Endodermal cell (in vitro differentiated cells): ENCODE data around the gene ALDH1L1. TPM values are rescaled to one million over a fixed set of nuclear protein-coding genes. Genes with fewer than 3 reads are reported as not detected.

Source experiments
- DNase-seq: peaks from one replicate; pipeline ENCODE4 v3.0.0-alpha.2; 2017
- H3K27ac ChIP-seq: 2 replicates; pipeline ENCODE4 v1.5.1; 2013; ENCODE audit warnings: mild to moderate bottlenecking, low read depth, low read length, moderate library complexity
- H3K27me3 ChIP-seq: 2 replicates; pipeline ENCODE4 v1.6.1; 2013; ENCODE audit warnings: mild to moderate bottlenecking, low read length, moderate library complexity; ENCODE audit not compliant: insufficient read depth, control insufficient read depth, poor library complexity, severe bottlenecking
- H3K36me3 ChIP-seq: 2 replicates; pipeline ENCODE4 v1.7.0; 2013; ENCODE audit warnings: mild to moderate bottlenecking, low read length, moderate library complexity; ENCODE audit not compliant: control insufficient read depth, insufficient read depth
- H3K4me1 ChIP-seq: one replicate; pipeline ENCODE4 v1.7.0; 2013; ENCODE audit warnings: low read length; ENCODE audit not compliant: control insufficient read depth, insufficient read depth
- H3K4me3 ChIP-seq: 2 replicates; pipeline ENCODE4 v1.5.1; 2013; ENCODE audit warnings: mild to moderate bottlenecking, low read length, moderate library complexity
- H3K9ac ChIP-seq: 2 replicates; pipeline ENCODE4 v1.6.1; 2013; ENCODE audit warnings: mild to moderate bottlenecking, low read length, moderate library complexity; ENCODE audit not compliant: poor library complexity, severe bottlenecking; ENCODE audit errors: extremely low read depth
- H3K9me3 ChIP-seq: 2 replicates; pipeline ENCODE4 v1.6.1; 2013; ENCODE audit warnings: mild to moderate bottlenecking, low read length, moderate library complexity; ENCODE audit not compliant: control insufficient read depth
- H3K27ac Mint-ChIP-seq: 2 replicates; pipeline ENCODE4 v1.8.0; 2020; ENCODE audit warnings: mixed read lengths
- H3K27me3 Mint-ChIP-seq: 2 replicates; pipeline ENCODE4 v1.8.0; 2021; ENCODE audit warnings: mild to moderate bottlenecking, mixed read lengths; ENCODE audit not compliant: insufficient read depth
- H3K36me3 Mint-ChIP-seq: 2 replicates; pipeline ENCODE4 v1.8.0; 2020; ENCODE audit warnings: low read depth, mixed read lengths
- H3K4me1 Mint-ChIP-seq: 2 replicates; pipeline ENCODE4 v1.8.0; 2020; ENCODE audit warnings: mixed read lengths
- H3K4me3 Mint-ChIP-seq: 2 replicates; pipeline ENCODE4 v1.8.0; 2020; ENCODE audit warnings: mild to moderate bottlenecking, moderate library complexity, mixed read lengths
- H3K9me3 Mint-ChIP-seq: 2 replicates; pipeline ENCODE4 v1.8.0; 2020; ENCODE audit warnings: mild to moderate bottlenecking, mixed read lengths
- CTCF ChIP-seq: fragments of 200-600 bp; sonication (generic); conservative IDR thresholded peaks from 2 replicates; pipeline ENCODE4 v1.5.0; 2021; ENCODE audit warnings: antibody characterized with exemption, mild to moderate bottlenecking
- WGBS, 2 experiments: methylation state at CpG; one replicate each; pipeline versions ENCODE4 v1.1.5 to v1.1.7; 2013; ENCODE audit warnings: missing lambda C conversion rate in 2 of 2, mixed read lengths in 1 of 2; ENCODE audit not compliant: insufficient coverage in 1 of 2, insufficient read length in 1 of 2; 5-methylcytosine and 5-hydroxymethylcytosine counted together
- total RNA-seq, 2 donors: library from RNA; stranded (reverse); fragmentation: NEBNext Ultra II Directional in 1 of 2; extraction: Animal tissue kit (Norgen Biotek cat#: 25700) in 1 of 2; gene quantifications; 2 replicates in 1 of 2; 3 replicates in 1 of 2; pipeline ENCODE4 v1.2.1, GENCODE V29; 2021

Gene ALDH1L1
- total RNA-seq, 2 donors from 2014 or later: 1.0 to 1.6 TPM

GRCh38 chr3:126191246-126191645 is 10.9 kb upstream of the ALDH1L1 start:
- Histone ChIP-seq H3K27me3 (no peaks in the 10 kb centered on the region), H3K9me3 (peaks cover 49% of the 10 kb centered on the region), H3K36me3 (no peaks in the 10 kb centered on the region), H3K27ac (no peak overlapping the region), H3K9ac (no peak overlapping the region), H3K4me1 (no peaks in the 10 kb centered on the region), H3K4me3 (no peak overlapping the region)
- Mint-ChIP-seq H3K36me3 (peaks cover 4% of the 10 kb centered on the region), H3K27ac (no peak overlapping the region), H3K27me3 (peaks cover 18% of the 10 kb centered on the region), H3K4me1 (no peaks in the 10 kb centered on the region), H3K9me3 (peaks cover 52% of the 10 kb centered on the region), H3K4me3 (no peak overlapping the region)
- TF ChIP-seq CTCF: no peak
- WGBS, 2 experiments: 80 to 89% methylated on average over 1 to 4 of the region's 4 CpGs
- no peak for DNase-seq

GRCh38 chr3:126187920-126188319 is 7.5 kb upstream of the ALDH1L1 start:
- WGBS, 2 experiments: 93% methylated on average over 4 of the region's 4 CpGs
- no peaks in the 10 kb centered on the region for H3K36me3 Mint-ChIP-seq
- H3K4me3 Mint-ChIP-seq: no peak overlapping the region
- H3K27ac Mint-ChIP-seq: no peak overlapping the region
- no peak overlapping the region for H3K9ac ChIP-seq
- H3K27me3 Mint-ChIP-seq: peaks cover 31% of the 10 kb centered on the region
- H3K36me3 ChIP-seq: no peaks in the 10 kb centered on the region
- H3K27me3 ChIP-seq: peaks cover 12% of the 10 kb centered on the region
- no peaks in the 10 kb centered on the region for H3K4me1 ChIP-seq
- no peak for DNase-seq
- H3K4me1 Mint-ChIP-seq: no peaks in the 10 kb centered on the region
- peaks cover 18% of the 10 kb centered on the region for H3K9me3 ChIP-seq
- no peak overlapping the region for H3K27ac ChIP-seq
- H3K4me3 ChIP-seq: no peak overlapping the region
- no peak for TF ChIP-seq CTCF
- H3K9me3 Mint-ChIP-seq: peaks cover 24% of the 10 kb centered on the region

GRCh38 chr3:126186749-126187148 is 6.4 kb upstream of the ALDH1L1 start:
- peaks cover 6% of the 10 kb centered on the region for H3K9me3 ChIP-seq
- H3K27ac ChIP-seq: no peak overlapping the region
- H3K4me3 ChIP-seq: no peak overlapping the region
- Mint-ChIP-seq H3K36me3 (no peaks in the 10 kb centered on the region), H3K27ac (no peak overlapping the region), H3K4me3 (no peak overlapping the region), H3K27me3 (peaks cover 43% of the 10 kb centered on the region), H3K4me1 (no peaks in the 10 kb centered on the region), H3K9me3 (peaks cover 14% of the 10 kb centered on the region)
- H3K9ac ChIP-seq: no peak overlapping the region
- no peaks in the 10 kb centered on the region for H3K4me1 ChIP-seq
- 93% methylated on average over 5 to 9 of the region's 9 CpGs for WGBS, 2 experiments
- H3K27me3 ChIP-seq: peaks cover 23% of the 10 kb centered on the region
- no peaks in the 10 kb centered on the region for H3K36me3 ChIP-seq
- TF ChIP-seq CTCF: no peak
- no peak for DNase-seq
